Heart right ventricle (tissue), 16 donors: ENCODE measurements around the gene DIPK1A. TPM values are rescaled to one million over a fixed set of nuclear protein-coding genes. Genes with fewer than 3 reads are reported as not detected.

ENCODE experiments used
- ATAC-seq, 8 donors: fragments of 200-7000 bp; cut with Tn5 transposase; one replicate each; pipeline ENCODE4 v1.9.1; 2020; ENCODE audit warnings: mild to moderate bottlenecking in 8 of 8, moderate library complexity in 8 of 8, moderate number of reproducible peaks in 1 of 8
- DNase-seq, 2 donors: peaks; one replicate each; pipeline ENCODE4 v3.0.0-alpha.2; 2020
- H3K27ac ChIP-seq, 10 donors: fragments of 200-600 bp; sonication (generic) in 2 of 10; one replicate each; pipeline versions ENCODE4 v1.5.0 to v1.8.0; 2020 to 2022; ENCODE audit warnings: mild to moderate bottlenecking in 3 of 10
- H3K27me3 ChIP-seq, 7 donors: fragments of 200-600 bp; one replicate each; pipeline ENCODE4 v1.8.0; 2021 to 2022; ENCODE audit warnings: mild to moderate bottlenecking in 2 of 7
- H3K36me3 ChIP-seq, 9 donors: fragments of 200-600 bp; sonication (generic) in 1 of 9; one replicate each; pipeline versions ENCODE4 v1.5.0 to v1.8.0; 2020 to 2022; ENCODE audit warnings: mild to moderate bottlenecking in 2 of 9
- H3K4me1 ChIP-seq, 9 donors: fragments of 200-600 bp; sonication (generic) in 1 of 9; one replicate each; pipeline versions ENCODE4 v1.5.0 to v1.8.0; 2020 to 2022; ENCODE audit warnings: mild to moderate bottlenecking in 4 of 9
- H3K4me3 ChIP-seq, 10 donors: fragments of 200-600 bp; sonication (generic) in 2 of 10; one replicate each; pipeline versions ENCODE4 v1.5.0 to v1.8.0; 2020 to 2022; ENCODE audit warnings: mild to moderate bottlenecking in 7 of 10, moderate library complexity in 2 of 10
- H3K9me3 ChIP-seq, 11 donors: fragments of 200-600 bp in 10 of 11; sonication (generic) in 2 of 11; one replicate each; pipeline versions ENCODE4 v1.5.0 to v1.8.0; 2013 to 2022; ENCODE audit warnings: mild to moderate bottlenecking in 2 of 11, control low read depth in 1 of 11, moderate library complexity in 1 of 11
- CTCF ChIP-seq, 9 donors: fragments of 200-600 bp; sonication (generic) in 2 of 9; IDR thresholded peaks; one replicate each; pipeline versions ENCODE4 v1.5.0 to v1.8.0; 2021 to 2022; ENCODE audit warnings: antibody characterized with exemption in 9 of 9, mild to moderate bottlenecking in 5 of 9, moderate library complexity in 1 of 9
- WGBS, 2 donors: extraction: QIAGEN DNeasy Blood & Tissue Kit; methylation state at CpG; one replicate each; pipeline ENCODE4 v1.1.7; 2013; ENCODE audit warnings: inconsistent platforms in 1 of 2; 5-methylcytosine and 5-hydroxymethylcytosine counted together
- intact Hi-C, 10 donors: fragments of 100-400 bp; cut with DNase I; formaldehyde crosslinking; loops; one replicate each; pipeline versions ENCODE4 v1.11.1 to v1.14.2; 2022
- polyA plus RNA-seq, 2 donors: library from polyadenylated mRNA; stranded (reverse); fragments of 200-250 nt; gene quantifications; one replicate each; pipeline ENCODE4 v1.2.3, GENCODE V29; 2013
- total RNA-seq, 10 donors: library from RNA; stranded (reverse); fragmentation: NEBNext Ultra II Directional in 3 of 10; extraction: Animal tissue kit (Norgen Biotek cat#: 25700) in 3 of 10; gene quantifications; one replicate each; pipeline versions ENCODE4 v1.2.1 to v1.2.4, GENCODE V29; 2021 to 2023
- donor health status: Arrhythmogenic right ventricular cardiomyopathy.
- donor health status: ischemic (EF 13 %, LVEDD 7.1; RV severe dilation, severe dysfunction).
- donor health status: healthy with polysubstance abuse.
- donor health status: DM: no; HTN: yes; CAD: no.
- donor health status: DM: no; HTN: no; CAD: no.
- donor health status: ischemic (EF 25% LVEDD 6.9; RV normal size, moderate dysfunction).
- donor health status: ischemic (EF 25% LVEDD 5.7; RV mildly dilated, moderate dysfunction).
- donor health status: healthy.
- donor health status: DM: yes; HTN: yes; CAD: no.
- donor health status: Ischemic cardiomyopathy.
- donor health status: ischemic (EF 35%, LVEDD 5.7; RV mildly dilated, moderate dysfunction).
- donor health status: nonischemic (EF 11% LVEDD 7.7; RV severe dilation, severe dysfunction).
- donor health status: DM: yes; HTN: yes; CAD: no.
- donor health status: PGD.
- donor health status: ischemic (EF 29% LVEDD 5.4; RV normal size, mild dysfunction).
- donor health status: nonischemic (EF 23%, LVEDD 6.1; RV moderate dilation, normal function).

The DIPK1A gene
- total and polyA plus RNA-seq, 12 donors, result 3.4 to 8.5 (median 6.3) TPM

DNA sequence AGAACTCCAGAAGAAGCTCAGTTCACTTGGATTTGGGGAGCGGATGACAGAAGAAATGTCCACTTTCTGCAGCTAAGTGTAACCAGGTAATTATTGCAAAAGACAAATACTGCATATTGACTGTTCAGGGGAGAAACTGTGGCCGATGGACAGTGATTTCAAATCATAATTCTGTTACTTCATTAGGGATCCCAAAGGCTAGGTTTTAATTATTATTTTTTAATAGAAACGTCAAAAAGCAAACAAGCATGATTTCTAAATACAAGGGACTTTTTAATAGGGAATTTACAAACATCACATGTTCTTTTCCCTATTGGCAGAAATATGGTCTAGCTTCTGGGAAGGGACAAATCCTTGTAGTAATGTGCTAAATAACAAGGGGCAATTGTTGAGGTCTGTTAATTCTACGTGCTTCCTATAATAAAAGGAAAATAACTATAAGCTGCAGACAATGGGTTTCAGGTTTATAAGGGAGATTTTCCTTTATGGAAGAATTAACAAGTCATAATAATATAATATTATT, 15.5 kb downstream of the DIPK1A start:
- WGBS, 2 donors, result 88% methylated on average over 4 of the region's 4 CpGs
- Histone ChIP-seq H3K4me1 (peaks cover 0 to 60% (median 39%) of the 10 kb centered on the region in 9 donors), H3K4me3 (no peak overlapping the region), H3K27ac (peak overlapping the region in 6 of 10 donors; percentile 27 to 69 (median 46)), H3K36me3 (no peaks in the 10 kb centered on the region), H3K9me3 (peaks cover 0 to 6% (median 0%) of the 10 kb centered on the region in 11 donors), H3K27me3 (no peaks in the 10 kb centered on the region)
- intact Hi-C loops, result no loop called here
- TF ChIP-seq CTCF (IDR thresholded peaks at IDR 0.05), result no peak
- no peak for DNase-seq
- no peak for ATAC-seq

DNA sequence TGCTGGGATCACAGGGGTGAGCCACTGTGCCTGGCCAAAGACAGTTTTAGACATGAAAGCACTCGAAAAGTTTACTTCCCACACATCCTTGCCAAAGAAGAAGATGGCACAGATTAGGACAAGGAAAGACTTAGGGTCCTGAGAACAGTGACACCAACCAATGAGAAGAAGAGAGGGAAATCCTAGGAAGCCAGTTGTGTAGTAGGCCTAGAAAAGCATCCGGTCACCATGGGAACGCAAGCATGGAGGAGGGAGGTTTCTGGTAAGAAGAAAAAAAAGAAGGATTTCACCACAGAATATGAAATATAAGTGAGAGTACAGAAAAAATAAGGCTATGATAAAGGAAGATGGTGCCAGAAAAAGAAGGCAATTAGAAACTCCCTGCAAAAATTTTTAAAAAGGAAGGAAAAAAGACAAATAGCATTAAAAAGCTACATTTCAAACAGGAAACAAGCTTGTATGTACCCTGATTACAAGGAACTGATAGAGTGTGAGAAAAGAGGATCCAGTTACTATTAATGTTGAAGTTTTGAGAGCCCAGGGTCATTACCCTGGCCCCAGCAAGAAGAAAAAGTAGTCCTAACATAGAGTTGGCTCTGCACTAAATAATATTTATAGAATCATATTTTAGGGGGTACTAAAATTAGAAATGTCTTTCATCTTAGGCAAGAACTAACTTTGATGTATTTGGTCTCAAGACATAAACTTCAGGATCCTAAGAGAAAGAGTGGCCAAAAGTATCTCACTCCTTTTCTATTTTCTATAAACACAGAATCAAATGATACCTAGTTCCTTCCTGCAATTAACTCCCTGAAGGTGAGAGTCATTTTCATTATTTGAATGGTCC, 16.1 kb downstream of the DIPK1A start:
- no peak for TF ChIP-seq CTCF (IDR thresholded peaks at IDR 0.05)
- peaks cover 0 to 6% (median 0%) of the 10 kb centered on the region in 11 donors for H3K9me3 ChIP-seq
- no peaks in the 10 kb centered on the region for H3K27me3 ChIP-seq
- 71 to 85% methylated on average over 3 of the region's 3 CpGs for WGBS, 2 donors
- H3K4me3 ChIP-seq, result no peak overlapping the region
- peaks cover 0 to 65% (median 37%) of the 10 kb centered on the region in 9 donors for H3K4me1 ChIP-seq
- peak overlapping the region in 9 of 10 donors; percentile 10 to 69 (median 42) for H3K27ac ChIP-seq
- DNase-seq (no peak), ATAC-seq (peak; percentile 20 to 83 (median 54))
- intact Hi-C loops, result no loop called here
- no peaks in the 10 kb centered on the region for H3K36me3 ChIP-seq

GRCh38 chr1:92943502-92943847, 17.8 kb downstream of the DIPK1A start:
- intact Hi-C loops, result no loop called here
- peak in 1 of 8 donors; percentile 29 for ATAC-seq

GRCh38 chr1:92940541-92940940, 20.7 kb downstream of the DIPK1A start:
- no peaks in the 10 kb centered on the region for H3K9me3 ChIP-seq
- intact Hi-C loops, result no loop called here
- H3K36me3 ChIP-seq, result no peaks in the 10 kb centered on the region
- ATAC-seq (no peak), DNase-seq (no peak)
- H3K27me3 ChIP-seq, result no peaks in the 10 kb centered on the region
- H3K4me3 ChIP-seq, result no peak overlapping the region
- no peak for TF ChIP-seq CTCF (IDR thresholded peaks at IDR 0.05)
- 78 to 83% methylated on average over 3 of the region's 3 CpGs for WGBS, 2 donors
- H3K4me1 ChIP-seq, result peaks cover 0 to 65% (median 41%) of the 10 kb centered on the region in 9 donors
- H3K27ac ChIP-seq, result no peak overlapping the region

More at GRCh38 chr1:92943502-92943847, 17.8 kb downstream of the DIPK1A start:
- no peaks in the 10 kb centered on the region for H3K36me3 ChIP-seq
- H3K27ac ChIP-seq, result peak overlapping the region in 3 of 10 donors; percentile 7 to 69 (median 42)
- peaks cover 0 to 69% (median 37%) of the 10 kb centered on the region in 9 donors for H3K4me1 ChIP-seq
- no peak for DNase-seq
- peaks cover 0 to 6% (median 0%) of the 10 kb centered on the region in 11 donors for H3K9me3 ChIP-seq
- H3K4me3 ChIP-seq, result no peak overlapping the region
- no peak for TF ChIP-seq CTCF (IDR thresholded peaks at IDR 0.05)
- no peaks in the 10 kb centered on the region for H3K27me3 ChIP-seq
- WGBS, 2 donors, result 80 to 82% methylated on average over 4 of the region's 4 CpGs
